IMR-90 (cell line): Measurements from ENCODE around the gene LARP1. TPM values are rescaled to one million over a fixed set of nuclear protein-coding genes. Genes with fewer than 3 reads are reported as not detected.

Experiments
- ATAC-seq: fragments of 200-7000 bp; cut with Tn5 transposase; 2 replicates; pipeline ENCODE4 v1.9.1; 2020; ENCODE audit warnings: low read depth, mild to moderate bottlenecking, moderate library complexity
- BruUV-seq: library from RNA; stranded (reverse); fragments of 400-500 nt; replicated peaks from 2 replicates; lab custom pipeline; 2021; lab: Mats Ljungman, UMichigan
- CTCF ChIA-PET: fragments of 300-600 bp; formaldehyde crosslinking; extraction: SDS; loops from one replicate; lab custom pipeline; 2021; ENCODE audit warnings: antibody characterized with exemption; lab: Yijun Ruan, JAX
- POLR2A ChIA-PET: fragments of 300-600 bp; sonication (Branson Sonifier 250); formaldehyde crosslinking; loops from one replicate; lab custom pipeline; 2022; ENCODE audit warnings: antibody characterized with exemption; ENCODE audit not compliant: unreplicated experiment; lab: Charles Lee
- DNase-seq: peaks from one replicate; pipeline ENCODE4 v3.0.0; 2013
- H2AFZ ChIP-seq: replicated peaks from 2 replicates; pipeline ENCODE3; 2013; ENCODE audit warnings: low read length, mild to moderate bottlenecking; ENCODE audit not compliant: poor library complexity
- H2AK5ac ChIP-seq: 2 replicates; pipeline ENCODE4 v1.6.1; 2013; ENCODE audit warnings: low read depth, low read length, inconsistent platforms
- H2AK9ac ChIP-seq: replicated peaks from 2 replicates; pipeline ENCODE3; 2013; ENCODE audit warnings: mild to moderate bottlenecking, low read depth, low read length, moderate library complexity; ENCODE audit not compliant: poor library complexity
- H2BK120ac ChIP-seq: 2 replicates; pipeline ENCODE4 v1.6.1; 2013; ENCODE audit warnings: low read depth, low read length, inconsistent platforms
- H2BK15ac ChIP-seq: 3 replicates; pipeline ENCODE4 v1.6.1; 2013; ENCODE audit warnings: low read depth, low read length, inconsistent platforms
- H2BK20ac ChIP-seq: 2 replicates; pipeline ENCODE4 v1.6.1; 2013; ENCODE audit warnings: low read depth, mild to moderate bottlenecking, inconsistent platforms, low read length, moderate library complexity
- H2BK5ac ChIP-seq: 2 replicates; pipeline ENCODE4 v1.6.1; 2013; ENCODE audit warnings: mild to moderate bottlenecking, low read depth, low read length, inconsistent platforms; ENCODE audit not compliant: poor library complexity, severe bottlenecking
- H3K14ac ChIP-seq: replicated peaks from 2 replicates; pipeline ENCODE4 v1.6.1; 2013; ENCODE audit warnings: low read depth, low read length, inconsistent platforms
- H3K18ac ChIP-seq: 2 replicates; pipeline ENCODE4 v1.6.1; 2013; ENCODE audit warnings: low read depth, low read length, control low read depth
- H3K23ac ChIP-seq: 2 replicates; pipeline ENCODE4 v1.6.1; 2013; ENCODE audit warnings: low read depth, low read length, inconsistent platforms
- H3K27ac ChIP-seq: 2 replicates; pipeline ENCODE4 v1.5.1; 2013; ENCODE audit warnings: mild to moderate bottlenecking, control low read depth, low read length; ENCODE audit not compliant: insufficient read depth
- H3K27me3 ChIP-seq: 2 replicates; pipeline ENCODE4 v1.6.1; 2013; ENCODE audit warnings: low read length; ENCODE audit not compliant: control insufficient read depth, insufficient read depth
- H3K36me3 ChIP-seq: 2 replicates; pipeline ENCODE4 v1.6.1; 2013; ENCODE audit warnings: low read length, mixed read lengths; ENCODE audit not compliant: control insufficient read depth, insufficient read depth
- H3K4ac ChIP-seq: 2 replicates; pipeline ENCODE4 v1.6.1; 2013; ENCODE audit warnings: low read depth, low read length, inconsistent platforms
- H3K4me1 ChIP-seq: 2 replicates; pipeline ENCODE4 v1.6.1; 2013; ENCODE audit warnings: low read length, mixed read lengths; ENCODE audit not compliant: control insufficient read depth, insufficient read depth
- H3K4me2 ChIP-seq: 2 replicates; pipeline ENCODE4 v1.6.1; 2013; ENCODE audit warnings: low read depth, mild to moderate bottlenecking, control low read depth, low read length, moderate library complexity
- H3K4me3 ChIP-seq: 2 replicates; pipeline ENCODE4 v1.5.1; 2013; ENCODE audit warnings: low read depth, mild to moderate bottlenecking, control low read depth, low read length, moderate library complexity; ENCODE audit not compliant: insufficient read depth
- H3K56ac ChIP-seq: 2 replicates; pipeline ENCODE4 v1.6.1; 2013; ENCODE audit warnings: low read length, inconsistent platforms; ENCODE audit not compliant: insufficient read depth; ENCODE audit errors: extremely low read depth
- H3K79me1 ChIP-seq, 2 experiments: 2 replicates each; pipeline ENCODE4 v1.6.1; 2013; ENCODE audit warnings: low read length in 2 of 2, inconsistent platforms in 1 of 2, low read depth in 1 of 2
- H3K9ac ChIP-seq: 2 replicates; pipeline ENCODE4 v1.6.1; 2013; ENCODE audit warnings: low read depth, low read length, control low read depth
- H3K9me1 ChIP-seq: 2 replicates; pipeline ENCODE4 v1.6.1; 2013; ENCODE audit warnings: low read length, inconsistent platforms; ENCODE audit not compliant: insufficient read depth
- H3K9me3 ChIP-seq: 2 replicates; pipeline ENCODE4 v1.6.1; 2013; ENCODE audit warnings: low read length; ENCODE audit not compliant: control insufficient read depth, insufficient read depth
- H4K20me1 ChIP-seq: 2 replicates; pipeline ENCODE4 v1.6.1; 2013; ENCODE audit warnings: low read length, inconsistent platforms; ENCODE audit not compliant: insufficient read depth
- H4K5ac ChIP-seq: 2 replicates; pipeline ENCODE4 v1.6.1; 2013; ENCODE audit warnings: mild to moderate bottlenecking, low read depth, low read length, control low read depth
- H4K8ac ChIP-seq, 2 experiments: 2 replicates each; pipeline ENCODE4 v1.6.1; 2013; ENCODE audit warnings: low read depth in 2 of 2, low read length in 2 of 2, control low read depth in 1 of 2, inconsistent platforms in 1 of 2
- H4K91ac ChIP-seq: 2 replicates; pipeline ENCODE4 v1.6.1; 2013; ENCODE audit warnings: low read depth, low read length, inconsistent platforms; ENCODE audit not compliant: insufficient read depth
- BHLHE40 ChIP-seq: fragments of 150-350 bp; IDR thresholded peaks from 2 replicates; pipeline ENCODE4 v1.6.1; 2016; ENCODE audit warnings: mild to moderate bottlenecking, low read depth, low read length
- CEBPB ChIP-seq: IDR thresholded peaks from 2 replicates; pipeline ENCODE4 v1.6.1; 2012; ENCODE audit warnings: low read depth, low read length, improper control_type of control experiment
- CHD1 ChIP-seq: IDR thresholded peaks from 2 replicates; pipeline ENCODE4 v1.6.1; 2012; ENCODE audit warnings: low read depth, low read length, improper control_type of control experiment
- FOS ChIP-seq: fragments of 150-350 bp; IDR thresholded peaks from 2 replicates; pipeline ENCODE4 v1.6.1; 2016; ENCODE audit warnings: low read depth, low read length
- MAZ ChIP-seq: IDR thresholded peaks from 2 replicates; pipeline ENCODE4 v1.6.1; 2012; ENCODE audit warnings: low read depth, mild to moderate bottlenecking, low read length, improper control_type of control experiment, moderate library complexity, borderline replicate concordance
- NFE2L2 ChIP-seq: fragments of 150-350 bp; IDR thresholded peaks from 2 replicates; pipeline ENCODE4 v1.6.1; 2016; ENCODE audit warnings: low read depth, mild to moderate bottlenecking, low read length
- RAD21 ChIP-seq: IDR thresholded peaks from 2 replicates; pipeline ENCODE4 v1.6.1; 2012; ENCODE audit warnings: low read length, improper control_type of control experiment
- RFX5 ChIP-seq: IDR thresholded peaks from 2 replicates; pipeline ENCODE4 v1.8.0; 2012; ENCODE audit warnings: low read depth, mild to moderate bottlenecking, low read length, moderate library complexity
- SMC3 ChIP-seq: fragments of 150-350 bp; IDR thresholded peaks from 2 replicates; pipeline ENCODE4 v1.6.1; 2016; ENCODE audit warnings: low read depth, mild to moderate bottlenecking, antibody characterized with exemption, low read length, moderate library complexity
- WGBS, 2 experiments: methylation state at CpG; one replicate each; pipeline versions ENCODE4 v1.1.5 to v1.1.7; 2013; ENCODE audit warnings: missing lambda C conversion rate in 2 of 2; ENCODE audit not compliant: insufficient read length in 1 of 2; ENCODE audit errors: extremely low coverage in 2 of 2; 5-methylcytosine and 5-hydroxymethylcytosine counted together
- dilution Hi-C: fragments of 300-500 bp; cut with HindIII; formaldehyde crosslinking; loops from one replicate; pipeline ENCODE4 v1.14.3; 2018; ENCODE audit warnings: low sequenced_read_pairs; ENCODE audit not compliant: unreplicated experiment
- in situ Hi-C: fragments of 300-500 bp; cut with MboI; formaldehyde crosslinking; loops from 3 replicates; pipeline ENCODE4 v1.14.3; 2019; ENCODE audit warnings: low sequenced_read_pairs, inconsistent platforms, mixed read lengths
- intact Hi-C: fragments of 100-400 bp; cut with micrococcal nuclease; formaldehyde crosslinking; loops from 2 replicates; pipeline ENCODE4 v1.10.0; 2022
- polyA plus RNA-seq, 3 experiments: library from polyadenylated mRNA; depleted of rRNA; stranded (reverse); fragments of >200 nt; gene quantifications; 2 replicates each; pipeline ENCODE4 v1.2.3, GENCODE V29; 2012; ENCODE audit warnings: low replicate concordance in 1 of 3
- total RNA-seq: library from RNA; depleted of rRNA; stranded (reverse); fragments of >200 nt; gene quantifications from 2 replicates; pipeline ENCODE4 v1.2.3, GENCODE V29; 2012
- TF ChIP-seq, protein P1 (sequence below): fragments of 150-350 bp; IDR thresholded peaks from 2 replicates; pipeline ENCODE4 v1.6.1; 2016; ENCODE audit warnings: low read depth, mild to moderate bottlenecking, low read length, moderate library complexity, borderline replicate concordance
- TF ChIP-seq, protein P2 (sequence below): fragments of 150-350 bp; IDR thresholded peaks from 2 replicates; pipeline ENCODE4 v1.6.1; 2017; ENCODE audit warnings: mild to moderate bottlenecking, antibody characterized with exemption, low read length, low read depth
- TF ChIP-seq, protein P3 (sequence below): conservative IDR thresholded peaks from 2 replicates; pipeline ENCODE4 v1.5.1; 2012; ENCODE audit warnings: mild to moderate bottlenecking, low read depth, low read length, improper control_type of control experiment

LARP1 gene
- total and polyA plus RNA-seq, 2 of the 4 experiments (the other 2 are of a cell fraction) = 47.3 to 77.4 TPM

DNA sequence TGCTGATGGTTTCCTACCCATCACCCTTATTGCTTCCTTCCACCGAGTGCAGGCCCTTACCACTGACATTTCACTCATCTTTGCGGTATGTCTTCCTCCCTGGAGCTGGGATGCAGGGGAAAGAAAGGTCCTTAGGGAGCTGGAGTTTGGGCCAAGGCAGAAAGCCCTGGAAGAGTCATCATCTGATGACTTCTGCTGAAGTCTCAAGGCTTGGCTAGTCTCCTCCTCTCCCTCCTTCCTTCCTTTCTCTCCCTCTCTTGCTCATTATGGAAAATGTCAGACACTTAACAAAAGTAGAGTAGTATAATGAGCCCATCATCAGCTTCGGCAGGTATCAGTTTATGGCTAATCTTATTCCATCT is 40.0 kb downstream of the LARP1 start:
- Histone ChIP-seq H3K27me3 (no peaks in the 10 kb centered on the region), H2BK20ac (no peak overlapping the region), H2AK9ac (no peak overlapping the region), H3K9me1 (peaks cover 39% of the 10 kb centered on the region), H2BK5ac (peak overlapping the region; percentile 39), H4K5ac (no peak overlapping the region), H3K23ac (peak overlapping the region; percentile 15; the same call in 1 of the 2 replicates), H3K79me1 (peaks cover 33 to 75% of the 10 kb centered on the region in 2 experiments), H2AK5ac (peak overlapping the region; percentile 71; the same call in 1 of the 2 replicates), H2AFZ (no peak overlapping the region), H3K18ac (peak overlapping the region; percentile 64; the same call in 1 of the 2 replicates), H3K27ac (peak overlapping the region; percentile 56; the same call in 1 of the 2 replicates), H3K56ac (no peak overlapping the region), H3K4me2 (peak overlapping the region; percentile 53; the same call in 1 of the 2 replicates), H4K20me1 (peaks cover 55% of the 10 kb centered on the region), H3K4me3 (no peak overlapping the region), H4K8ac (no peak overlapping the region), H3K9ac (no peak overlapping the region), H3K4me1 (peaks cover 22% of the 10 kb centered on the region), H4K91ac (no peak overlapping the region), H3K14ac (0 out of 2 replicates have a peak overlapping the region, but pooled peaks have one; percentile 34), H2BK120ac (no peak overlapping the region), H2BK15ac (no peak overlapping the region), H3K9me3 (no peaks in the 10 kb centered on the region), H3K4ac (peak overlapping the region; percentile 66), H3K36me3 (peaks cover 37% of the 10 kb centered on the region)
- DNase-seq = peak; percentile 17
- intact Hi-C loops (loop anchor here (2.0 kb wide), 2 partner anchors 38 to 62 kb away; no protein-coding TSS in a partner anchor), dilution Hi-C loops (no loop called here), in situ Hi-C loops (no loop called here)
- no CpG with 5 or more reads among the region's 3 CpGs for WGBS, 2 experiments
- ChIA-PET POLR2A (no interaction called here), CTCF (no interaction called here)
- BruUV-seq = no TSS peak
- ATAC-seq = no peak
- no peak for TF ChIP-seq SMC3
- no peak for TF ChIP-seq MAZ
- no peak for TF ChIP-seq CEBPB
- TF ChIP-seq RFX5 = no peak
- TF ChIP-seq NFE2L2 = no peak
- TF ChIP-seq CHD1 = no peak
- TF ChIP-seq, protein P1, sequence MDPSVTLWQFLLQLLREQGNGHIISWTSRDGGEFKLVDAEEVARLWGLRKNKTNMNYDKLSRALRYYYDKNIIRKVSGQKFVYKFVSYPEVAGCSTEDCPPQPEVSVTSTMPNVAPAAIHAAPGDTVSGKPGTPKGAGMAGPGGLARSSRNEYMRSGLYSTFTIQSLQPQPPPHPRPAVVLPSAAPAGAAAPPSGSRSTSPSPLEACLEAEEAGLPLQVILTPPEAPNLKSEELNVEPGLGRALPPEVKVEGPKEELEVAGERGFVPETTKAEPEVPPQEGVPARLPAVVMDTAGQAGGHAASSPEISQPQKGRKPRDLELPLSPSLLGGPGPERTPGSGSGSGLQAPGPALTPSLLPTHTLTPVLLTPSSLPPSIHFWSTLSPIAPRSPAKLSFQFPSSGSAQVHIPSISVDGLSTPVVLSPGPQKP = no peak
- no peak for TF ChIP-seq BHLHE40
- TF ChIP-seq, protein P2, sequence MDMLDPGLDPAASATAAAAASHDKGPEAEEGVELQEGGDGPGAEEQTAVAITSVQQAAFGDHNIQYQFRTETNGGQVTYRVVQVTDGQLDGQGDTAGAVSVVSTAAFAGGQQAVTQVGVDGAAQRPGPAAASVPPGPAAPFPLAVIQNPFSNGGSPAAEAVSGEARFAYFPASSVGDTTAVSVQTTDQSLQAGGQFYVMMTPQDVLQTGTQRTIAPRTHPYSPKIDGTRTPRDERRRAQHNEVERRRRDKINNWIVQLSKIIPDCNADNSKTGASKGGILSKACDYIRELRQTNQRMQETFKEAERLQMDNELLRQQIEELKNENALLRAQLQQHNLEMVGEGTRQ = no peak
- no peak for TF ChIP-seq FOS
- TF ChIP-seq, protein P3, sequence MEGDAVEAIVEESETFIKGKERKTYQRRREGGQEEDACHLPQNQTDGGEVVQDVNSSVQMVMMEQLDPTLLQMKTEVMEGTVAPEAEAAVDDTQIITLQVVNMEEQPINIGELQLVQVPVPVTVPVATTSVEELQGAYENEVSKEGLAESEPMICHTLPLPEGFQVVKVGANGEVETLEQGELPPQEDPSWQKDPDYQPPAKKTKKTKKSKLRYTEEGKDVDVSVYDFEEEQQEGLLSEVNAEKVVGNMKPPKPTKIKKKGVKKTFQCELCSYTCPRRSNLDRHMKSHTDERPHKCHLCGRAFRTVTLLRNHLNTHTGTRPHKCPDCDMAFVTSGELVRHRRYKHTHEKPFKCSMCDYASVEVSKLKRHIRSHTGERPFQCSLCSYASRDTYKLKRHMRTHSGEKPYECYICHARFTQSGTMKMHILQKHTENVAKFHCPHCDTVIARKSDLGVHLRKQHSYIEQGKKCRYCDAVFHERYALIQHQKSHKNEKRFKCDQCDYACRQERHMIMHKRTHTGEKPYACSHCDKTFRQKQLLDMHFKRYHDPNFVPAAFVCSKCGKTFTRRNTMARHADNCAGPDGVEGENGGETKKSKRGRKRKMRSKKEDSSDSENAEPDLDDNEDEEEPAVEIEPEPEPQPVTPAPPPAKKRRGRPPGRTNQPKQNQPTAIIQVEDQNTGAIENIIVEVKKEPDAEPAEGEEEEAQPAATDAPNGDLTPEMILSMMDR = no peak
- no peak for TF ChIP-seq RAD21
